OCI-LY7 (cell line): ENCODE data around the gene LPP. TPM values are rescaled to one million over a fixed set of nuclear protein-coding genes. Genes with fewer than 3 reads are reported as not detected.

Experiments used
- BruUV-seq: library from RNA; stranded (reverse); fragments of 400-500 nt; replicated peaks from 2 replicates; lab custom pipeline; 2021; lab: Mats Ljungman, UMichigan
- CTCF ChIA-PET: fragments of 300-600 bp; sonication (Branson Sonifier 250); formaldehyde crosslinking; loops from one replicate; lab custom pipeline; 2022; ENCODE audit warnings: antibody characterized with exemption; ENCODE audit not compliant: unreplicated experiment; lab: Charles Lee
- POLR2A ChIA-PET: fragments of 300-600 bp; sonication (Branson Sonifier 250); formaldehyde crosslinking; loops from one replicate; lab custom pipeline; 2022; ENCODE audit warnings: antibody characterized with exemption; lab: Charles Lee
- DNase-seq: peaks from one replicate; pipeline ENCODE4 v3.0.0-alpha.2; 2015; ENCODE audit warnings: low spot score
- H2AFZ ChIP-seq: fragments of 200-600 bp; sonication (generic), shearing (Covaris generic); 2 replicates; pipeline ENCODE4 v1.6.1; 2014; ENCODE audit warnings: mild to moderate bottlenecking, antibody characterized with exemption, low read length, moderate library complexity
- H3K27ac ChIP-seq: fragments of 200-600 bp; sonication (generic); 2 replicates; pipeline ENCODE4 v1.5.1; 2014; ENCODE audit warnings: mixed run types, low read depth, mild to moderate bottlenecking, moderate library complexity, low read length, inconsistent platforms; ENCODE audit not compliant: poor library complexity, severe bottlenecking
- H3K36me3 ChIP-seq: fragments of 200-600 bp; sonication (generic); 2 replicates; pipeline ENCODE4 v1.6.1; 2014; ENCODE audit warnings: mild to moderate bottlenecking, antibody characterized with exemption, low read length, moderate library complexity, mixed read lengths; ENCODE audit not compliant: insufficient read depth
- H3K4me1 ChIP-seq: fragments of 200-600 bp; sonication (generic); 2 replicates; pipeline ENCODE4 v1.5.1; 2014; ENCODE audit warnings: mild to moderate bottlenecking, low read length; ENCODE audit not compliant: insufficient read depth, poor library complexity, severe bottlenecking
- H3K4me2 ChIP-seq: fragments of 200-600 bp; sonication (generic); 2 replicates; pipeline ENCODE4 v1.6.1; 2014; ENCODE audit warnings: mild to moderate bottlenecking, low read length
- H3K4me3 ChIP-seq: fragments of 200-600 bp; sonication (generic); 2 replicates; pipeline ENCODE4 v1.5.1; 2014; ENCODE audit warnings: mild to moderate bottlenecking, low read depth, low read length; ENCODE audit not compliant: poor library complexity, severe bottlenecking
- H3K79me2 ChIP-seq: fragments of 200-600 bp; sonication (generic); 2 replicates; pipeline ENCODE4 v1.6.1; 2016; ENCODE audit warnings: low read depth, mild to moderate bottlenecking, low read length, moderate library complexity, mixed read lengths; ENCODE audit not compliant: insufficient read depth
- H3K9me2 ChIP-seq: fragments of 200-600 bp; sonication (generic); 2 replicates; pipeline ENCODE4 v1.6.1; 2016; ENCODE audit warnings: mild to moderate bottlenecking, low read length, mixed read lengths; ENCODE audit not compliant: insufficient read depth
- H3K9me3 ChIP-seq: fragments of 200-600 bp; sonication (generic); 2 replicates; pipeline ENCODE4 v1.6.1; 2014; ENCODE audit warnings: mild to moderate bottlenecking, mixed run types, low read length, mixed read lengths
- H4K20me1 ChIP-seq: fragments of 200-600 bp; sonication (generic); 2 replicates; pipeline ENCODE4 v1.6.1; 2014; ENCODE audit warnings: mild to moderate bottlenecking, antibody characterized with exemption, low read length, moderate library complexity, mixed read lengths; ENCODE audit not compliant: insufficient read depth
- EZH2phosphoT487 ChIP-seq: fragments of 200-600 bp; sonication (generic); IDR thresholded peaks from 2 replicates; pipeline ENCODE4 v1.6.1; 2018; ENCODE audit warnings: low read depth, borderline replicate concordance, mild to moderate bottlenecking, mixed run types, antibody characterized with exemption, low read length, moderate library complexity, mixed read lengths
- intact Hi-C: fragments of 100-400 bp; cut with micrococcal nuclease; formaldehyde crosslinking; loops from one replicate; pipeline ENCODE4 v1.10.0; 2022; ENCODE audit not compliant: unreplicated experiment
- total RNA-seq, 2 experiments: library from RNA; depleted of rRNA in 1 of 2; stranded (reverse); fragments of >200 nt in 1 of 2; shearing (Covaris generic) in 1 of 2; gene quantifications; 2 replicates each; pipeline ENCODE4 v1.2.3, GENCODE V29; 2014 to 2022
- TF ChIP-seq, protein P1 (sequence below): fragments of 200-600 bp; sonication (generic); conservative IDR thresholded peaks from 2 replicates; pipeline ENCODE4 v1.5.1; 2014; ENCODE audit warnings: mild to moderate bottlenecking, antibody characterized with exemption, low read length, moderate library complexity, mixed read lengths

The LPP gene
- total RNA-seq, 2 experiments from 2014 or later = 10.9 to 119 TPM

DNA sequence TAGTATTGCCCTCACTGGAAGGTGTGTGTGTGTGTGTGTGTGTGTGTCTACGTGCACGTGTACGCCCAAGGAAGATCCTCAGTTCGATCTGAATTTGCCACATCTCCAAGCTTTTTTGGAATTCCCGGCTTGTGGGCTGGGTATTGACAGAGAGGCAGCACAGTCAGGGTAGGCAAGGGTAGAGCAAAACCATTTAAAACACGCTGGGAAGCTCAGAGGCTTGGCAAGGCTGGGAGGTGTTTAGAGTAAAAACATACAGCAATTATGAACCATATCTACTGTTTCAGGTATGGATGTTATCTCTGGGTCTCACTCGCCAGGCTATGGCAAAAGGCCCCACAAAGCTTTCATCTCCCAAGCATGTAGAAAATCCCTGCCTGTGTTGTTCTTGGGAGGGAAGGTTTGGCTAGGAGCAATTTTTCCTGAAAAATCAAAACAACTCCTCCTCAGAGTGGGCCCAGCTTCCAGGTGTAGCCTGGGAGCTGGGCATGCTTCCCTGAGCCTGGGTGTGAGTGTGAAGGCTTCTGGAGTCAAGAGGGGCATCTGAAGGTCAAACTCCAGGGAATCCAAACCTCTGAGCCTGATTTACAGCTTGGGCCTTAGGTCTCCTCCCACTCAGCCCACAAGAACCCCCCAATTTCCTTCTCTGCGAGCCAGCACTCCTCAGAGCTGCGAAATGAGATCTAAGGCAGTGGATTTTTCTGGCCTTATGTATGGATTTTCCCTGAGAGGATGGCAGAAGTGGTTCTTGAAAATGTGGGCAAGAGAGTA, 773.0 kb downstream of the LPP start:
- no peak for TF ChIP-seq EZH2phosphoT487
- TF ChIP-seq, protein P1, sequence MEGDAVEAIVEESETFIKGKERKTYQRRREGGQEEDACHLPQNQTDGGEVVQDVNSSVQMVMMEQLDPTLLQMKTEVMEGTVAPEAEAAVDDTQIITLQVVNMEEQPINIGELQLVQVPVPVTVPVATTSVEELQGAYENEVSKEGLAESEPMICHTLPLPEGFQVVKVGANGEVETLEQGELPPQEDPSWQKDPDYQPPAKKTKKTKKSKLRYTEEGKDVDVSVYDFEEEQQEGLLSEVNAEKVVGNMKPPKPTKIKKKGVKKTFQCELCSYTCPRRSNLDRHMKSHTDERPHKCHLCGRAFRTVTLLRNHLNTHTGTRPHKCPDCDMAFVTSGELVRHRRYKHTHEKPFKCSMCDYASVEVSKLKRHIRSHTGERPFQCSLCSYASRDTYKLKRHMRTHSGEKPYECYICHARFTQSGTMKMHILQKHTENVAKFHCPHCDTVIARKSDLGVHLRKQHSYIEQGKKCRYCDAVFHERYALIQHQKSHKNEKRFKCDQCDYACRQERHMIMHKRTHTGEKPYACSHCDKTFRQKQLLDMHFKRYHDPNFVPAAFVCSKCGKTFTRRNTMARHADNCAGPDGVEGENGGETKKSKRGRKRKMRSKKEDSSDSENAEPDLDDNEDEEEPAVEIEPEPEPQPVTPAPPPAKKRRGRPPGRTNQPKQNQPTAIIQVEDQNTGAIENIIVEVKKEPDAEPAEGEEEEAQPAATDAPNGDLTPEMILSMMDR = no peak
- POLR2A ChIA-PET = interaction anchor here (0.5 to 1.8 kb wide), 2 partner anchors 14 to 99 kb away, joined by 4 to 7 read pairs; no protein-coding TSS in a partner anchor

DNA sequence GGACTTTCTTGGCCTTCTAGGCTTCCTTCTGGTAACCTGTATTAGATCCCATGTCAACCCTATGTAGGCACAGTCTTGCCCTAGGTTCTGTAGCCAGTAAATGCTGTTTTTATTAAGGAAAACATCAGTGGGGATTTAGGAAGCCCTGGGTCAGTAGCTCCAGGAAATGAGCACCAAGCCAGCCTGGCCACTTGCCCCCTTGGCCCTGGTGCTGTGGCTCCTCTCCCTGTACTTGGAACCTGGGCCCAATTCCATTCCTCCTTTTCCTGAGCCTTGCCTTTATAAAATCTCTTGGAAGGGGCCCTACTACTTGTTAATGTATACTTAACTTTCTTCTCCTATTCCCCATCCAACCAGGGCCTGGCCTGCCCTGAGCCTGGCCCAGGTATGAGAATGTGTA, 774.0 kb downstream of the LPP start:
- Histone ChIP-seq H3K9me3 (no peaks in the 10 kb centered on the region), H3K4me2 (no peak overlapping the region), H3K9me2 (no peaks in the 10 kb centered on the region), H3K4me1 (peaks cover 10% of the 10 kb centered on the region), H3K4me3 (no peak overlapping the region), H3K79me2 (no peaks in the 10 kb centered on the region), H3K36me3 (no peaks in the 10 kb centered on the region), H2AFZ (no peak overlapping the region), H4K20me1 (no peaks in the 10 kb centered on the region), H3K27ac (no peak overlapping the region)
- POLR2A ChIA-PET = interaction anchor here (0.6 to 1.8 kb wide), 2 partner anchors 13 to 1181 kb away, joined by 4 to 7 read pairs; no protein-coding TSS in a partner anchor
- intact Hi-C loops = no loop called here
- CTCF ChIA-PET = no interaction called here
- BruUV-seq = no TSS peak
- TF ChIP-seq EZH2phosphoT487 = no peak
- TF ChIP-seq, protein P1 = no peak
- no peak for DNase-seq

More for the DNA sequence above, 773.0 kb downstream of the LPP start:
- intact Hi-C loops = no loop called here
- Histone ChIP-seq H3K27ac (no peak overlapping the region), H3K4me1 (peaks cover 10% of the 10 kb centered on the region), H4K20me1 (no peaks in the 10 kb centered on the region), H3K4me3 (no peak overlapping the region), H3K36me3 (no peaks in the 10 kb centered on the region), H2AFZ (no peak overlapping the region), H3K9me2 (no peaks in the 10 kb centered on the region), H3K4me2 (no peak overlapping the region), H3K9me3 (no peaks in the 10 kb centered on the region), H3K79me2 (no peaks in the 10 kb centered on the region)
- DNase-seq = no peak
- no TSS peak for BruUV-seq
- CTCF ChIA-PET = no interaction called here

DNA sequence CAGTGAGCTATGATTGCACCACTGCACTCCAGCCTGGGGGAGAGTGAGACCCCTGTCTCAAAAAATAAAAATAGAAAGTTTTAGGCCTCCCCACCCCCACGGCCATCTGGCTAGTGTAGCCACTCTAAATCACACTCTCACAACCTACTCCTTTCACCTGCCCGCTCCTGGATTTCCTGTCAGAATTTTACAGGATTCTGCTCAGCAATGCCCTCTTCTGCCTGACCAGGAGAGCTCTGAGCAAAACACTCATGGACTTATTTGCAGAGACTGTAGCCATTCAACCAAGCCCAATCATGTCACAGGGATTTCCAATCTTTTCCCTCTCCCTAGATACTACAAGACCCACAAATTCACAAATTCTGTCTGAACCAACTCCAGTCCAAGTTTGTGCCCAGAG, 775.2 kb downstream of the LPP start:
- no peaks in the 10 kb centered on the region for H3K36me3 ChIP-seq
- TF ChIP-seq, protein P1 = no peak
- no peak for TF ChIP-seq EZH2phosphoT487
- no peak overlapping the region for H2AFZ ChIP-seq
- no peak overlapping the region for H3K4me3 ChIP-seq
- DNase-seq = no peak
- ChIA-PET CTCF (no interaction called here), POLR2A (no interaction called here)
- no peaks in the 10 kb centered on the region for H4K20me1 ChIP-seq
- H3K9me2 ChIP-seq = no peaks in the 10 kb centered on the region
- H3K4me2 ChIP-seq = no peak overlapping the region
- peaks cover 10% of the 10 kb centered on the region for H3K4me1 ChIP-seq
- intact Hi-C loops = no loop called here
- no peak overlapping the region for H3K27ac ChIP-seq
- no peaks in the 10 kb centered on the region for H3K79me2 ChIP-seq
- BruUV-seq = no TSS peak
- H3K9me3 ChIP-seq = no peaks in the 10 kb centered on the region
